Nephron progenitor cell (in vitro differentiated cells): Measurements from ENCODE around the gene FN1.

ENCODE experiments used
- DNase-seq: peaks from one replicate; pipeline ENCODE4 v3.0.0; 2021
- H3K27ac Mint-ChIP-seq: 2 replicates; pipeline ENCODE4 v1.8.0; 2021; ENCODE audit warnings: mild to moderate bottlenecking, moderate library complexity, mixed read lengths
- H3K27me3 Mint-ChIP-seq: 2 replicates; pipeline ENCODE4 v1.8.0; 2021; ENCODE audit warnings: mild to moderate bottlenecking, low read depth, mixed read lengths; ENCODE audit not compliant: poor library complexity
- H3K36me3 Mint-ChIP-seq: 2 replicates; pipeline ENCODE4 v1.8.0; 2021; ENCODE audit warnings: low read depth, mixed read lengths
- H3K4me1 Mint-ChIP-seq: 2 replicates; pipeline ENCODE4 v1.8.0; 2021; ENCODE audit warnings: mixed read lengths
- H3K4me3 Mint-ChIP-seq: 2 replicates; pipeline ENCODE4 v1.8.0; 2021; ENCODE audit warnings: mild to moderate bottlenecking, moderate library complexity, mixed read lengths
- H3K9me3 Mint-ChIP-seq: 2 replicates; pipeline ENCODE4 v1.8.0; 2021; ENCODE audit warnings: mild to moderate bottlenecking, moderate library complexity, mixed read lengths
- CTCF ChIP-seq: fragments of 200-600 bp; sonication (generic); IDR thresholded peaks from 2 replicates; pipeline ENCODE4 v1.5.0; 2021; ENCODE audit warnings: antibody characterized with exemption

Gene FN1

GRCh38 chr2:215367662-215368492 lies 68.0 kb downstream of the FN1 start:
- no peak overlapping the region for H3K27ac Mint-ChIP-seq
- H3K4me1 Mint-ChIP-seq, result no peaks in the 10 kb centered on the region

GRCh38 chr2:215366440-215367032 lies 69.3 kb downstream of the FN1 start:
- no peak overlapping the region for H3K27ac Mint-ChIP-seq
- no peak for TF ChIP-seq CTCF
- H3K4me1 Mint-ChIP-seq, result no peaks in the 10 kb centered on the region
- no peaks in the 10 kb centered on the region for H3K27me3 Mint-ChIP-seq
- H3K9me3 Mint-ChIP-seq, result no peaks in the 10 kb centered on the region
- H3K4me3 Mint-ChIP-seq, result no peak overlapping the region
- peaks cover 87% of the 10 kb centered on the region for H3K36me3 Mint-ChIP-seq
- no peak for DNase-seq

More at GRCh38 chr2:215367662-215368492, 68.0 kb downstream of the FN1 start:
- no peak for TF ChIP-seq CTCF
- peaks cover 3% of the 10 kb centered on the region for H3K27me3 Mint-ChIP-seq
- H3K4me3 Mint-ChIP-seq, result no peak overlapping the region
- H3K9me3 Mint-ChIP-seq, result no peaks in the 10 kb centered on the region
- DNase-seq, result no peak
- peaks cover 88% of the 10 kb centered on the region for H3K36me3 Mint-ChIP-seq

GRCh38 chr2:215365184-215365658 lies 70.6 kb downstream of the FN1 start:
- DNase-seq, result no peak
- no peak for TF ChIP-seq CTCF
- H3K27ac Mint-ChIP-seq, result no peak overlapping the region
- no peak overlapping the region for H3K4me3 Mint-ChIP-seq
- H3K4me1 Mint-ChIP-seq, result no peaks in the 10 kb centered on the region
- peaks cover 84% of the 10 kb centered on the region for H3K36me3 Mint-ChIP-seq
- H3K27me3 Mint-ChIP-seq, result no peaks in the 10 kb centered on the region
- no peaks in the 10 kb centered on the region for H3K9me3 Mint-ChIP-seq

- Mint-ChIP-seq H3K9me3 (no peaks in the 10 kb centered on the region), H3K27ac (no peak overlapping the region), H3K4me3 (no peak overlapping the region), H3K27me3 (no peaks in the 10 kb centered on the region), H3K4me1 (no peaks in the 10 kb centered on the region), H3K36me3 (peaks cover 78% of the 10 kb centered on the region)
- DNase-seq, result no peak
- no peak for TF ChIP-seq CTCF
These were observed 71.4 kb downstream of the FN1 start for GRCh38 chr2:215364157-215365155.

- DNase-seq, result no peak
- Mint-ChIP-seq H3K4me1 (no peaks in the 10 kb centered on the region), H3K36me3 (peaks cover 70% of the 10 kb centered on the region), H3K27me3 (no peaks in the 10 kb centered on the region), H3K27ac (no peak overlapping the region), H3K9me3 (no peaks in the 10 kb centered on the region), H3K4me3 (no peak overlapping the region)
- no peak for TF ChIP-seq CTCF
These were observed 72.3 kb downstream of the FN1 start for GRCh38 chr2:215363461-215364156.
